Measurements from ENCODE around the gene CHRM1.

CHRM1 gene

GRCh38 chr11:62921201-62921572 lies at the start of gene CHRM1:
Gene CHRM1 (minus strand): TSS chr11:62921363. CDS start chr11:62911100, 10,263 bp downstream.
- TF ChIP-seq CTCF (IDR thresholded peaks at IDR 0.05; ENCODE audit: insufficient read depth, low read depth, low read length, missing control alignments) = no peak
- H3K4me3 ChIP-seq (ENCODE audit: low read depth, low read length) = no peak within 1 kb of the TSS
- DNase-seq (ENCODE audit: low read depth) = no peak

GRCh38 chr11:62965574-62965973 lies 44.4 kb upstream of the CHRM1 start:
- TF ChIP-seq CTCF (IDR thresholded peaks at IDR 0.05; ENCODE audit: insufficient read depth, low read depth, low read length, missing control alignments) = no peak
- no peak overlapping the region for H3K4me3 ChIP-seq (ENCODE audit: low read depth, low read length)
- no peak for DNase-seq (ENCODE audit: low read depth)

GRCh38 chr11:62962391-62962790 lies 41.2 kb upstream of the CHRM1 start:
- TF ChIP-seq CTCF (IDR thresholded peaks at IDR 0.05; ENCODE audit: insufficient read depth, low read depth, low read length, missing control alignments) = no peak
- DNase-seq (ENCODE audit: low read depth) = no peak

GRCh38 chr11:62961017-62961570 lies 39.9 kb upstream of the CHRM1 start:
- no peak for DNase-seq (ENCODE audit: low read depth)
- no peak for TF ChIP-seq CTCF (IDR thresholded peaks at IDR 0.05; ENCODE audit: insufficient read depth, low read depth, low read length, missing control alignments)
- H3K4me3 ChIP-seq (ENCODE audit: low read depth, low read length) = no peak overlapping the region

More at GRCh38 chr11:62962391-62962790, 41.2 kb upstream of the CHRM1 start:
- H3K4me3 ChIP-seq (ENCODE audit: low read depth, low read length) = no peak overlapping the region

GRCh38 chr11:62959422-62959980 lies 38.3 kb upstream of the CHRM1 start:
- H3K4me3 ChIP-seq (ENCODE audit: low read depth, low read length) = no peak overlapping the region
- no peak for TF ChIP-seq CTCF (IDR thresholded peaks at IDR 0.05; ENCODE audit: insufficient read depth, low read depth, low read length, missing control alignments)
- DNase-seq (ENCODE audit: low read depth) = no peak

GRCh38 chr11:62958547-62959421 lies 37.6 kb upstream of the CHRM1 start:
- DNase-seq (ENCODE audit: low read depth) = no peak
- TF ChIP-seq CTCF (IDR thresholded peaks at IDR 0.05; ENCODE audit: insufficient read depth, low read depth, low read length, missing control alignments) = no peak
- H3K4me3 ChIP-seq (ENCODE audit: low read depth, low read length) = no peak overlapping the region

Measured in GM12865 (cell line).